HepG2 (cell line): ENCODE data around the gene SLC38A8.

Source experiments
- FLYWCH1 ChIP-seq: sonication (generic); formaldehyde crosslinking; IDR thresholded peaks from 2 replicates; pipeline ENCODE4 v1.8.1; 2023; ENCODE audit warnings: mild to moderate bottlenecking, missing genetic modification reagents
- MAZ ChIP-seq, 2 experiments: sonication (generic) in 1 of 2; formaldehyde crosslinking in 1 of 2; IDR thresholded peaks; 2 replicates each; pipeline versions ENCODE4 v1.5.0 to v1.6.1; 2012 to 2020; ENCODE audit warnings: low read depth in 2 of 2, mild to moderate bottlenecking in 2 of 2, borderline replicate concordance in 1 of 2, improper control_type of control experiment in 1 of 2, low read length in 1 of 2, missing genetic modification reagents in 1 of 2, moderate library complexity in 1 of 2
- NFIC ChIP-seq: IDR thresholded peaks from 2 replicates; pipeline ENCODE4 v1.6.1; 2012; ENCODE audit warnings: mild to moderate bottlenecking, low read length, inconsistent platforms
- ZNF232 ChIP-seq: sonication (generic); formaldehyde crosslinking; IDR thresholded peaks from 2 replicates; pipeline ENCODE4 v1.4.0; 2020; ENCODE audit warnings: missing genetic modification reagents, borderline replicate concordance
- ZNF253 ChIP-seq: sonication (generic); formaldehyde crosslinking; IDR thresholded peaks from 2 replicates; pipeline ENCODE4 v1.8.0; 2022; ENCODE audit warnings: mild to moderate bottlenecking, missing genetic modification reagents, borderline replicate concordance
- TF ChIP-seq, protein P1 (sequence below): sonication (generic); formaldehyde crosslinking; IDR thresholded peaks from 2 replicates; pipeline ENCODE4 v1.4.0; 2020; ENCODE audit warnings: missing genetic modification reagents
- TF ChIP-seq, protein P2 (sequence below): sonication (generic); formaldehyde crosslinking; IDR thresholded peaks from 2 replicates; pipeline ENCODE4 v1.8.0; 2022; ENCODE audit warnings: missing genetic modification reagents, low read depth, mild to moderate bottlenecking, borderline replicate concordance
- TF ChIP-seq, protein P3 (sequence below): sonication (generic); formaldehyde crosslinking; IDR thresholded peaks from 2 replicates; pipeline ENCODE4 v1.4.0; 2020; ENCODE audit warnings: missing genetic modification reagents, borderline replicate concordance

DNA sequence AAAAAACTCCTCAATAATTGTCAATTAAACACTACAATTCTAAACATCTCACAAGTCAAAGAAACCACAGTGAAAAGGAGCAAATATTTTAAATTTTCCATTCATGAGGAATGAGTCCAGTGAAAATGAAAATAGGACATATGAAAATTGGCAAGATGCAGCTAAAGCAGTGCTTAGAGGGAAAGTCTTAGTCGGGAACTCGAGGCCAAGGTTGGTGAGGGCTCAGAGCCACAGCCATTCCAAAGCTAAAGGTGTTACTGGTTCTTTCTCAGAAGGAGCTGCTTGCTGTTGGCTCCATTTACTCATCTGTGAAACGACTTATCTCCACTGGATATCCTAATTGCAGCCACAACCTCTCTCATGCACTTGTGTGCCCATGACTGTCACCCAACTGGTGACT, 6.5 kb downstream of the SLC38A8 start:
- TF ChIP-seq, protein P1, sequence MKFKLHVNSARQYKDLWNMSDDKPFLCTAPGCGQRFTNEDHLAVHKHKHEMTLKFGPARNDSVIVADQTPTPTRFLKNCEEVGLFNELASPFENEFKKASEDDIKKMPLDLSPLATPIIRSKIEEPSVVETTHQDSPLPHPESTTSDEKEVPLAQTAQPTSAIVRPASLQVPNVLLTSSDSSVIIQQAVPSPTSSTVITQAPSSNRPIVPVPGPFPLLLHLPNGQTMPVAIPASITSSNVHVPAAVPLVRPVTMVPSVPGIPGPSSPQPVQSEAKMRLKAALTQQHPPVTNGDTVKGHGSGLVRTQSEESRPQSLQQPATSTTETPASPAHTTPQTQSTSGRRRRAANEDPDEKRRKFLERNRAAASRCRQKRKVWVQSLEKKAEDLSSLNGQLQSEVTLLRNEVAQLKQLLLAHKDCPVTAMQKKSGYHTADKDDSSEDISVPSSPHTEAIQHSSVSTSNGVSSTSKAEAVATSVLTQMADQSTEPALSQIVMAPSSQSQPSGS (CRISPR knock-in tag) = no peak
- TF ChIP-seq, protein P2, sequence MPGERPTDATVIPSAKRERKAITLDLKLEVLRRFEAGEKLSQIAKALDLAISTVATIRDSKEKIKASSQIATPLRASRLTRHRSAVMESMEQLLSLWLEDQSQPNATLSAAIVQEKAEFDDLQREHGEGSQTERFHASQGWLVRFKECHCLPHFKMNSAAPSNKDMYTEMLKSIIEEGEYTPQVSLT = no peak
- TF ChIP-seq FLYWCH1 (CRISPR knock-in tag) (no peak), ZNF232 (CRISPR knock-in tag) (no peak), NFIC (no peak), ZNF253 (CRISPR knock-in tag) (no peak), MAZ (IDR thresholded peaks at IDR 0.05; ENCODE audit: borderline replicate concordance, low read depth, low read length) (no peak), MAZ (CRISPR knock-in tag; IDR thresholded peaks at IDR 0.05; ENCODE audit: low read depth) (no peak)
- TF ChIP-seq, protein P3, sequence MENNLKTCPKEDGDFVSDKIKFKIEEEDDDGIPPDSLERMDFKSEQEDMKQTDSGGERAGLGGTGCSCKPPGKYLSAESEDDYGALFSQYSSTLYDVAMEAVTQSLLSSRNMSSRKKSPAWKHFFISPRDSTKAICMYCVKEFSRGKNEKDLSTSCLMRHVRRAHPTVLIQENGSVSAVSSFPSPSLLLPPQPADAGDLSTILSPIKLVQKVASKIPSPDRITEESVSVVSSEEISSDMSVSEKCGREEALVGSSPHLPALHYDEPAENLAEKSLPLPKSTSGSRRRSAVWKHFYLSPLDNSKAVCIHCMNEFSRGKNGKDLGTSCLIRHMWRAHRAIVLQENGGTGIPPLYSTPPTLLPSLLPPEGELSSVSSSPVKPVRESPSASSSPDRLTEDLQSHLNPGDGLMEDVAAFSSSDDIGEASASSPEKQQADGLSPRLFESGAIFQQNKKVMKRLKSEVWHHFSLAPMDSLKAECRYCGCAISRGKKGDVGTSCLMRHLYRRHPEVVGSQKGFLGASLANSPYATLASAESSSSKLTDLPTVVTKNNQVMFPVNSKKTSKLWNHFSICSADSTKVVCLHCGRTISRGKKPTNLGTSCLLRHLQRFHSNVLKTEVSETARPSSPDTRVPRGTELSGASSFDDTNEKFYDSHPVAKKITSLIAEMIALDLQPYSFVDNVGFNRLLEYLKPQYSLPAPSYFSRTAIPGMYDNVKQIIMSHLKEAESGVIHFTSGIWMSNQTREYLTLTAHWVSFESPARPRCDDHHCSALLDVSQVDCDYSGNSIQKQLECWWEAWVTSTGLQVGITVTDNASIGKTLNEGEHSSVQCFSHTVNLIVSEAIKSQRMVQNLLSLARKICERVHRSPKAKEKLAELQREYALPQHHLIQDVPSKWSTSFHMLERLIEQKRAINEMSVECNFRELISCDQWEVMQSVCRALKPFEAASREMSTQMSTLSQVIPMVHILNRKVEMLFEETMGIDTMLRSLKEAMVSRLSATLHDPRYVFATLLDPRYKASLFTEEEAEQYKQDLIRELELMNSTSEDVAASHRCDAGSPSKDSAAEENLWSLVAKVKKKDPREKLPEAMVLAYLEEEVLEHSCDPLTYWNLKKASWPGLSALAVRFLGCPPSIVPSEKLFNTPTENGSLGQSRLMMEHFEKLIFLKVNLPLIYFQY (CRISPR knock-in tag) = no peak
